ENCODE results near the gene UBQLN3. TPM values are rescaled to one million over a fixed set of nuclear protein-coding genes. Genes with fewer than 3 reads are reported as not detected.

UBQLN3 gene
- total RNA-seq, 1 experiment from 2014 or later = 0.37 TPM

GRCh38 chr11:5541427-5541826, 31.7 kb upstream of the UBQLN3 start:
- Histone ChIP-seq H3K4me1 (ENCODE audit: low read length) (no peaks in the 10 kb centered on the region), H4K20me1 (ENCODE audit: insufficient read depth, low read depth, low read length) (no peaks in the 10 kb centered on the region), H3K4me2 (ENCODE audit: low read depth, low read length, poor library complexity, severe bottlenecking) (no peak overlapping the region)

GRCh38 chr11:5536482-5536881, 26.7 kb upstream of the UBQLN3 start:
- Histone ChIP-seq H3K79me2 (ENCODE audit: low read length) (no peaks in the 10 kb centered on the region), H3K27me3 (ENCODE audit: low read length) (0 out of 2 replicates have a peak, but pooled peaks cover 2% of the 10 kb centered on the region), H3K9me3 (ENCODE audit: low read length) (no peaks in the 10 kb centered on the region), H2AFZ (ENCODE audit: low read length) (no peak overlapping the region), H3K9ac (ENCODE audit: low read length) (no peak overlapping the region), H4K20me1 (ENCODE audit: insufficient read depth, low read depth, low read length) (no peaks in the 10 kb centered on the region), H3K4me2 (ENCODE audit: low read depth, low read length, poor library complexity, severe bottlenecking) (no peak overlapping the region), H3K36me3 (ENCODE audit: insufficient read depth, low read length) (no peaks in the 10 kb centered on the region), H3K27ac (ENCODE audit: low read length) (no peak overlapping the region), H3K4me3 (ENCODE audit: low read length) (no peak overlapping the region), H3K4me1 (ENCODE audit: low read length) (no peaks in the 10 kb centered on the region), H3K9me2 (replicated peaks; ENCODE audit: insufficient read depth, low read length) (no peaks in the 10 kb centered on the region)
- no peak for DNase-seq

More at GRCh38 chr11:5541427-5541826, 31.7 kb upstream of the UBQLN3 start:
- no peak overlapping the region for H3K9ac ChIP-seq (ENCODE audit: low read length)
- H3K9me3 ChIP-seq (ENCODE audit: low read length) = no peaks in the 10 kb centered on the region
- H3K27me3 ChIP-seq (ENCODE audit: low read length) = 0 out of 2 replicates have a peak, but pooled peaks cover 2% of the 10 kb centered on the region
- no peaks in the 10 kb centered on the region for H3K36me3 ChIP-seq (ENCODE audit: insufficient read depth, low read length)
- no peak overlapping the region for H2AFZ ChIP-seq (ENCODE audit: low read length)
- H3K9me2 ChIP-seq (replicated peaks; ENCODE audit: insufficient read depth, low read length) = no peaks in the 10 kb centered on the region
- no peak overlapping the region for H3K4me3 ChIP-seq (ENCODE audit: low read length)
- no peak for DNase-seq
- no peak overlapping the region for H3K27ac ChIP-seq (ENCODE audit: low read length)
- H3K79me2 ChIP-seq (ENCODE audit: low read length) = no peaks in the 10 kb centered on the region

GRCh38 chr11:5534046-5534445, 24.3 kb upstream of the UBQLN3 start:
- no peak overlapping the region for H3K4me3 ChIP-seq (ENCODE audit: low read length)
- H3K36me3 ChIP-seq (ENCODE audit: insufficient read depth, low read length) = no peaks in the 10 kb centered on the region
- H3K4me1 ChIP-seq (ENCODE audit: low read length) = no peaks in the 10 kb centered on the region
- no peak for DNase-seq
- H2AFZ ChIP-seq (ENCODE audit: low read length) = no peak overlapping the region
- H3K4me2 ChIP-seq (ENCODE audit: low read depth, low read length, poor library complexity, severe bottlenecking) = no peak overlapping the region
- no peaks in the 10 kb centered on the region for H3K9me3 ChIP-seq (ENCODE audit: low read length)
- H3K27ac ChIP-seq (ENCODE audit: low read length) = no peak overlapping the region
- H3K79me2 ChIP-seq (ENCODE audit: low read length) = no peaks in the 10 kb centered on the region
- no peaks in the 10 kb centered on the region for H4K20me1 ChIP-seq (ENCODE audit: insufficient read depth, low read depth, low read length)
- H3K9ac ChIP-seq (ENCODE audit: low read length) = no peak overlapping the region
- no peaks in the 10 kb centered on the region for H3K27me3 ChIP-seq (ENCODE audit: low read length)
- H3K9me2 ChIP-seq (replicated peaks; ENCODE audit: insufficient read depth, low read length) = no peaks in the 10 kb centered on the region

- no peaks in the 10 kb centered on the region for H3K36me3 ChIP-seq (ENCODE audit: insufficient read depth, low read length)
- no peak overlapping the region for H3K9ac ChIP-seq (ENCODE audit: low read length)
- no peak for DNase-seq
- no peaks in the 10 kb centered on the region for H3K4me1 ChIP-seq (ENCODE audit: low read length)
- no peaks in the 10 kb centered on the region for H4K20me1 ChIP-seq (ENCODE audit: insufficient read depth, low read depth, low read length)
- H3K79me2 ChIP-seq (ENCODE audit: low read length) = no peaks in the 10 kb centered on the region
- no peak overlapping the region for H2AFZ ChIP-seq (ENCODE audit: low read length)
- no peaks in the 10 kb centered on the region for H3K9me2 ChIP-seq (replicated peaks; ENCODE audit: insufficient read depth, low read length)
- no peak overlapping the region for H3K27ac ChIP-seq (ENCODE audit: low read length)
- no peak overlapping the region for H3K4me2 ChIP-seq (ENCODE audit: low read depth, low read length, poor library complexity, severe bottlenecking)
- H3K4me3 ChIP-seq (ENCODE audit: low read length) = no peak overlapping the region
- H3K27me3 ChIP-seq (ENCODE audit: low read length) = no peaks in the 10 kb centered on the region
- no peaks in the 10 kb centered on the region for H3K9me3 ChIP-seq (ENCODE audit: low read length)
These were observed 21.5 kb upstream of the UBQLN3 start for GRCh38 chr11:5531053-5531831.

- H4K20me1 ChIP-seq (ENCODE audit: insufficient read depth, low read depth, low read length) = no peaks in the 10 kb centered on the region
- no peaks in the 10 kb centered on the region for H3K27me3 ChIP-seq (ENCODE audit: low read length)
- H3K36me3 ChIP-seq (ENCODE audit: insufficient read depth, low read length) = no peaks in the 10 kb centered on the region
- H3K9me3 ChIP-seq (ENCODE audit: low read length) = no peaks in the 10 kb centered on the region
- H3K9ac ChIP-seq (ENCODE audit: low read length) = no peak overlapping the region
- DNase-seq = no peak
- H3K4me1 ChIP-seq (ENCODE audit: low read length) = no peaks in the 10 kb centered on the region
- H3K27ac ChIP-seq (ENCODE audit: low read length) = no peak overlapping the region
- H3K4me3 ChIP-seq (ENCODE audit: low read length) = no peak overlapping the region
- no peaks in the 10 kb centered on the region for H3K79me2 ChIP-seq (ENCODE audit: low read length)
- no peak overlapping the region for H3K4me2 ChIP-seq (ENCODE audit: low read depth, low read length, poor library complexity, severe bottlenecking)
- no peak overlapping the region for H2AFZ ChIP-seq (ENCODE audit: low read length)
- no peaks in the 10 kb centered on the region for H3K9me2 ChIP-seq (replicated peaks; ENCODE audit: insufficient read depth, low read length)
These were observed 18.7 kb upstream of the UBQLN3 start for GRCh38 chr11:5528495-5528894.

GRCh38 chr11:5527716-5528115, 18.0 kb upstream of the UBQLN3 start:
- Histone ChIP-seq H4K20me1 (ENCODE audit: insufficient read depth, low read depth, low read length) (no peaks in the 10 kb centered on the region), H3K9me2 (replicated peaks; ENCODE audit: insufficient read depth, low read length) (no peaks in the 10 kb centered on the region), H3K4me3 (ENCODE audit: low read length) (no peak overlapping the region), H3K27ac (ENCODE audit: low read length) (no peak overlapping the region), H3K27me3 (ENCODE audit: low read length) (no peaks in the 10 kb centered on the region), H3K4me2 (ENCODE audit: low read depth, low read length, poor library complexity, severe bottlenecking) (no peak overlapping the region), H3K79me2 (ENCODE audit: low read length) (no peaks in the 10 kb centered on the region), H2AFZ (ENCODE audit: low read length) (no peak overlapping the region), H3K36me3 (ENCODE audit: insufficient read depth, low read length) (no peaks in the 10 kb centered on the region), H3K4me1 (ENCODE audit: low read length) (no peaks in the 10 kb centered on the region), H3K9ac (ENCODE audit: low read length) (no peak overlapping the region), H3K9me3 (ENCODE audit: low read length) (no peaks in the 10 kb centered on the region)
- no peak for DNase-seq

GRCh38 chr11:5524756-5525155, 15.0 kb upstream of the UBQLN3 start:
- no peak overlapping the region for H3K27ac ChIP-seq (ENCODE audit: low read length)
- H3K4me1 ChIP-seq (ENCODE audit: low read length) = no peaks in the 10 kb centered on the region
- H3K4me2 ChIP-seq (ENCODE audit: low read depth, low read length, poor library complexity, severe bottlenecking) = no peak overlapping the region
- H3K27me3 ChIP-seq (ENCODE audit: low read length) = no peaks in the 10 kb centered on the region
- no peaks in the 10 kb centered on the region for H3K36me3 ChIP-seq (ENCODE audit: insufficient read depth, low read length)
- no peaks in the 10 kb centered on the region for H4K20me1 ChIP-seq (ENCODE audit: insufficient read depth, low read depth, low read length)
- no peak overlapping the region for H3K4me3 ChIP-seq (ENCODE audit: low read length)
- H3K9me2 ChIP-seq (replicated peaks; ENCODE audit: insufficient read depth, low read length) = no peaks in the 10 kb centered on the region
- no peaks in the 10 kb centered on the region for H3K9me3 ChIP-seq (ENCODE audit: low read length)
- H3K9ac ChIP-seq (ENCODE audit: low read length) = no peak overlapping the region
- no peak overlapping the region for H2AFZ ChIP-seq (ENCODE audit: low read length)
- H3K79me2 ChIP-seq (ENCODE audit: low read length) = no peaks in the 10 kb centered on the region
- DNase-seq = no peak

GRCh38 chr11:5522308-5522707, 12.6 kb upstream of the UBQLN3 start:
- H3K4me2 ChIP-seq (ENCODE audit: low read depth, low read length, poor library complexity, severe bottlenecking) = no peak overlapping the region
- H2AFZ ChIP-seq (ENCODE audit: low read length) = no peak overlapping the region
- H3K27ac ChIP-seq (ENCODE audit: low read length) = no peak overlapping the region
- no peaks in the 10 kb centered on the region for H3K36me3 ChIP-seq (ENCODE audit: insufficient read depth, low read length)
- no peaks in the 10 kb centered on the region for H3K4me1 ChIP-seq (ENCODE audit: low read length)
- H3K79me2 ChIP-seq (ENCODE audit: low read length) = no peaks in the 10 kb centered on the region
- no peaks in the 10 kb centered on the region for H3K9me2 ChIP-seq (replicated peaks; ENCODE audit: insufficient read depth, low read length)
- no peaks in the 10 kb centered on the region for H4K20me1 ChIP-seq (ENCODE audit: insufficient read depth, low read depth, low read length)
- no peak for DNase-seq
- H3K27me3 ChIP-seq (ENCODE audit: low read length) = no peaks in the 10 kb centered on the region
- H3K9ac ChIP-seq (ENCODE audit: low read length) = no peak overlapping the region
- no peak overlapping the region for H3K4me3 ChIP-seq (ENCODE audit: low read length)
- no peaks in the 10 kb centered on the region for H3K9me3 ChIP-seq (ENCODE audit: low read length)

Data from Karpas-422 (cell line).